Measurements from ENCODE around the gene FARP1.

The FARP1 gene

DNA sequence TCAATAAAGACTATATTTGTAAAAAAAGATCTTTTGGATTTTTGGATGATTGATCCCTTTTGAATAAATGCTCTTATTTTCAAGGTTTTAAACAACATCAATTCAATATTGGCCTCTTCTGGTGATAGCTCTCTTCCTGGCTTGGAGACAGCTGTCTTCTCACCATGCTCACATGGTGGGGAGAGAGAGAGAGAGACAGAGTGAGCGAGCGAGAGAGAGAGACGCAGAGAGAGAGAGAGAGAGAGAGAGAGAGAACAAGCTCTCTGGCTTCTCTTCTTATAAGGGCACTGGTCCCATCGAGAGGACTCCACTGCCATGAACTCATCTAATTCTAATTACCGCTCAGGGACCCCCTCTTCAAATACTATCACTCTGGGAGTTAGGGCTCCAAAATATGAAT, 32.1 kb upstream of the FARP1 start:
- TF ChIP-seq, protein P1, sequence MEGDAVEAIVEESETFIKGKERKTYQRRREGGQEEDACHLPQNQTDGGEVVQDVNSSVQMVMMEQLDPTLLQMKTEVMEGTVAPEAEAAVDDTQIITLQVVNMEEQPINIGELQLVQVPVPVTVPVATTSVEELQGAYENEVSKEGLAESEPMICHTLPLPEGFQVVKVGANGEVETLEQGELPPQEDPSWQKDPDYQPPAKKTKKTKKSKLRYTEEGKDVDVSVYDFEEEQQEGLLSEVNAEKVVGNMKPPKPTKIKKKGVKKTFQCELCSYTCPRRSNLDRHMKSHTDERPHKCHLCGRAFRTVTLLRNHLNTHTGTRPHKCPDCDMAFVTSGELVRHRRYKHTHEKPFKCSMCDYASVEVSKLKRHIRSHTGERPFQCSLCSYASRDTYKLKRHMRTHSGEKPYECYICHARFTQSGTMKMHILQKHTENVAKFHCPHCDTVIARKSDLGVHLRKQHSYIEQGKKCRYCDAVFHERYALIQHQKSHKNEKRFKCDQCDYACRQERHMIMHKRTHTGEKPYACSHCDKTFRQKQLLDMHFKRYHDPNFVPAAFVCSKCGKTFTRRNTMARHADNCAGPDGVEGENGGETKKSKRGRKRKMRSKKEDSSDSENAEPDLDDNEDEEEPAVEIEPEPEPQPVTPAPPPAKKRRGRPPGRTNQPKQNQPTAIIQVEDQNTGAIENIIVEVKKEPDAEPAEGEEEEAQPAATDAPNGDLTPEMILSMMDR (IDR thresholded peaks at IDR 0.05; ENCODE audit: control insufficient read depth, extremely low read depth, insufficient read depth): no peak
- H3K4me3 ChIP-seq (ENCODE audit: low read depth, low read length): no peak overlapping the region
- DNase-seq (ENCODE audit: low read depth): no peak

DNA sequence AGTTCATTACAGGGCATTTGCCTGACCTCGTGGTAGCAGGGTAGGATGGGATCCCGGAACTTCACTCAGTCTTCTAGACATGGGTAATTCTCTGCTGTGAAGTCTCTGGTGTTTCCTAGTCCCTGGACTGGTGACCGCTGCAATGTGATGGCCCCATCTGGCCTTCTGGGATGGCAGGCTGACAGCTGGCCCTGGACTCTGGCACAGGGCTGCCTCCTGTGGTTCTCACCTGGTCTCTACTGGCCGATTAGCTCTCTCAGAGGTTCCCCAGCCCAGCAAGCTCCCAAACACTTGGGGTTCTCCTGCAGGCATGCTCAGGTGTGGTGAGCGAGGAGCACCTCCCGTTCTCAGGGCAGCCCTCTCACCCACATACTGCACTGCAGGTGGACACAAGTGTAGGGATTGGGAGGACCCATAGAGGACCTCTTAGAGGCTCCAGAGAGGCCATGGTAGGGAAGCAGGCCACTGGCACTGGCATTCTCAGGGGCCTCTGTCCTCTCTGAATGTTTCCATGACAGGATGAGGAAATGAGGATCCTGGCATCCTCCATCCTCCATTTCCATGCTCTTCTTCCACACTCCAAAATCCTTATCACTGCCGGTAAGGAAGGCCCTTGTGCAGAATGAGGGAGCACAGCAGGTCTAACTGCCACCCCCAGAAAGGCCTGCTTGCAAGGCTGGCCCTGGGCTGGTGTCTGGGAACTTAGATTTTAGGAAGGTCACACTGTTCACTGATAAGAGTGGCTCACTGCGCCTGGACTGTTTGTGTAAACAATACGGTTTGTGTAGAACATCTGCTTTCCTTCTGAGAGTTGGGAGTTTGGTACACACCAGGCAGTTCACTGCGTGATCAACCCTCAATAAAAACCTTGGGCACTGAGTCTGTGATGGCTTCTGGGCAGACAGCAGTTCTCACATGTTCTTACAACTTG, 31.5 kb upstream of the FARP1 start:
- no peak overlapping the region for H3K4me3 ChIP-seq (ENCODE audit: low read depth, low read length)
- TF ChIP-seq, protein P1 (IDR thresholded peaks at IDR 0.05; ENCODE audit: control insufficient read depth, extremely low read depth, insufficient read depth): no peak
- no peak for DNase-seq (ENCODE audit: low read depth)

- no peak for DNase-seq (ENCODE audit: low read depth)
- TF ChIP-seq, protein P1 (IDR thresholded peaks at IDR 0.05; ENCODE audit: control insufficient read depth, extremely low read depth, insufficient read depth): no peak
- no peak overlapping the region for H3K4me3 ChIP-seq (ENCODE audit: low read depth, low read length)
Observed at GRCh38 chr13:98112456-98112855, 30.4 kb upstream of the FARP1 start.

- DNase-seq (ENCODE audit: low read depth): no peak
- H3K4me3 ChIP-seq (ENCODE audit: low read depth, low read length): no peak overlapping the region
- TF ChIP-seq, protein P1 (IDR thresholded peaks at IDR 0.05; ENCODE audit: control insufficient read depth, extremely low read depth, insufficient read depth): no peak
Observed at GRCh38 chr13:98118865-98119264, 24.0 kb upstream of the FARP1 start.

DNA sequence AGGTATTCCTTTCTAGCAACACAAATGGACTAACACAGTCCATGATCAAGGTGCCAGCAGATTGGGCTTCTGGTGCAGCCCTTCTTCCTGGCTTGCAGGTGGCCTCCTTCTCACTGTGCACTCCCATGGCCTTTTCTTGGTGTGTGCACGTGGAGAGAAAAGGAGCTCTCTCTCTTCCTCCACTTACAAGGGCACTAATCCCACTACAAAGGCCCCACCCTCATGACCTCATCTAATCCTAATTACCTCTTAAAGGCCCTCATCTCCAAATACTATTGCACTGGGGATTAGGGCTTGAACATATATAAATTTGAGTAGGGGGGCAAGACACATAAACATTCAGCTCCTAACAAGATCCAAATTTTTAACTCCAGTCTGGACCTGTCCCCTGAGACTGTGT, 19.7 kb upstream of the FARP1 start:
- DNase-seq (ENCODE audit: low read depth): no peak
- TF ChIP-seq, protein P1 (IDR thresholded peaks at IDR 0.05; ENCODE audit: control insufficient read depth, extremely low read depth, insufficient read depth): no peak
- no peak overlapping the region for H3K4me3 ChIP-seq (ENCODE audit: low read depth, low read length)

GRCh38 chr13:98129059-98129746, 13.7 kb upstream of the FARP1 start:
- DNase-seq (ENCODE audit: low read depth): no peak
- TF ChIP-seq, protein P1 (IDR thresholded peaks at IDR 0.05; ENCODE audit: control insufficient read depth, extremely low read depth, insufficient read depth): no peak

More at GRCh38 chr13:98129059-98129746, 13.7 kb upstream of the FARP1 start:
- H3K4me3 ChIP-seq (ENCODE audit: low read depth, low read length): no peak overlapping the region

Measured in LNCaP clone FGC (cell line).